Prostate gland (tissue), 2 donors: Measurements from ENCODE around the gene AHCYL2.

Experiments used
- POLR2AphosphoS5 ChIP-seq: sonication (generic); formaldehyde crosslinking; IDR thresholded peaks from one replicate; pipeline ENCODE4 v1.6.1; 2017; ENCODE audit warnings: antibody characterized with exemption
- TF ChIP-seq, protein P1 (sequence below), 4 experiments: fragments of 200-600 bp in 2 of 4; fragments of 450-650 bp in 2 of 4; sonication (generic) in 2 of 4; IDR thresholded peaks; 1 replicate in 3 of 4; 2 replicates in 1 of 4; pipeline ENCODE4 v1.5.1; 2016 to 2019; ENCODE audit warnings: antibody characterized with exemption in 4 of 4, mild to moderate bottlenecking in 2 of 4, moderate library complexity in 2 of 4

DNA sequence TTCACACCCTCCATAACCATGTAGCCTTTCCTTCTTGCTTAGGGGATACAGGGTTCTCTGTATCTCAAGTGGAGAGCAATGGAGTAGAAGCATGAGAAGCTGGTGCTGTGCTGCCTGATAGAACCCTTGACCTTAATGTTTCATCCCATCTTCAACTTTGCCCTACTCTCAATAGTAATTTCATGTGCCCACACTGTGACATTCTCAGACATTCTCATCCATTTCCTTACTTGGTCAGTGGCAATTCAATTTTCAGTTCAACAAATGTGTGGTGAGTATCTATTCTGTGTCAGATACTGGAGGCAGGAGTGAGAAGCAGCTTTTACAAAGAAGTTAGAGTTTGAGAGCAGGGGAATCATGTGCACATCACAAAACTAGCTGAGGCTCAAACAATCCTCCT lies 225.5 kb downstream of the AHCYL2 start:
- TF ChIP-seq, protein P1, sequence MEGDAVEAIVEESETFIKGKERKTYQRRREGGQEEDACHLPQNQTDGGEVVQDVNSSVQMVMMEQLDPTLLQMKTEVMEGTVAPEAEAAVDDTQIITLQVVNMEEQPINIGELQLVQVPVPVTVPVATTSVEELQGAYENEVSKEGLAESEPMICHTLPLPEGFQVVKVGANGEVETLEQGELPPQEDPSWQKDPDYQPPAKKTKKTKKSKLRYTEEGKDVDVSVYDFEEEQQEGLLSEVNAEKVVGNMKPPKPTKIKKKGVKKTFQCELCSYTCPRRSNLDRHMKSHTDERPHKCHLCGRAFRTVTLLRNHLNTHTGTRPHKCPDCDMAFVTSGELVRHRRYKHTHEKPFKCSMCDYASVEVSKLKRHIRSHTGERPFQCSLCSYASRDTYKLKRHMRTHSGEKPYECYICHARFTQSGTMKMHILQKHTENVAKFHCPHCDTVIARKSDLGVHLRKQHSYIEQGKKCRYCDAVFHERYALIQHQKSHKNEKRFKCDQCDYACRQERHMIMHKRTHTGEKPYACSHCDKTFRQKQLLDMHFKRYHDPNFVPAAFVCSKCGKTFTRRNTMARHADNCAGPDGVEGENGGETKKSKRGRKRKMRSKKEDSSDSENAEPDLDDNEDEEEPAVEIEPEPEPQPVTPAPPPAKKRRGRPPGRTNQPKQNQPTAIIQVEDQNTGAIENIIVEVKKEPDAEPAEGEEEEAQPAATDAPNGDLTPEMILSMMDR (IDR thresholded peaks at IDR 0.05): no peak
- no peak for TF ChIP-seq POLR2AphosphoS5
